H1 (cell line): Measurements from ENCODE around the gene ANLN. TPM values are rescaled to one million over a fixed set of nuclear protein-coding genes. Genes with fewer than 3 reads are reported as not detected.

ENCODE experiments used
- CTCF ChIA-PET: fragments of 300-600 bp; sonication (Branson Sonifier 250); formaldehyde crosslinking; loops from one replicate; lab custom pipeline; 2021; ENCODE audit not compliant: partially characterized antibody; lab: Charles Lee
- POLR2A ChIA-PET: fragments of 300-600 bp; sonication (Branson Sonifier 250); formaldehyde crosslinking; loops from one replicate; lab custom pipeline; 2021; ENCODE audit warnings: inconsistent platforms; ENCODE audit not compliant: partially characterized antibody; lab: Charles Lee
- DNase-seq, 2 experiments: peaks; one replicate each; pipeline versions ENCODE4 v3.0.0 to v3.0.0-alpha.2; 2010 to 2022; ENCODE audit warnings: low spot score in 2 of 2, low read depth in 1 of 2, mixed read lengths in 1 of 2
- FAIRE-seq: peaks from 2 replicates; lab custom pipeline; 2011; peaks lifted over from hg19 to GRCh38; lab: Jason Lieb, UNC
- H2AFZ ChIP-seq: 2 replicates; pipeline ENCODE4 v1.8.1; 2012; ENCODE audit warnings: low read length, inconsistent platforms
- H2AK5ac ChIP-seq: 2 replicates; pipeline ENCODE4 v1.6.1; 2013; ENCODE audit warnings: low read depth, low read length
- H2BK120ac ChIP-seq: replicated peaks from 2 replicates; pipeline ENCODE3; 2013; ENCODE audit warnings: low read depth, low read length, inconsistent platforms
- H2BK12ac ChIP-seq: 2 replicates; pipeline ENCODE4 v1.6.1; 2013; ENCODE audit warnings: low read depth, low read length
- H2BK15ac ChIP-seq: 2 replicates; pipeline ENCODE4 v1.6.1; 2013; ENCODE audit warnings: low read length
- H2BK20ac ChIP-seq: 2 replicates; pipeline ENCODE4 v1.6.1; 2013; ENCODE audit warnings: low read length
- H2BK5ac ChIP-seq: 2 replicates; pipeline ENCODE4 v1.6.1; 2013; ENCODE audit warnings: low read depth, low read length
- H3K14ac ChIP-seq: 2 replicates; pipeline ENCODE4 v1.6.1; 2013; ENCODE audit warnings: inconsistent platforms; ENCODE audit not compliant: insufficient read length
- H3K18ac ChIP-seq: 2 replicates; pipeline ENCODE4 v1.6.1; 2013; ENCODE audit warnings: low read length; ENCODE audit errors: extremely low read depth
- H3K23ac ChIP-seq: 2 replicates; pipeline ENCODE4 v1.6.1; 2013; ENCODE audit warnings: inconsistent platforms; ENCODE audit not compliant: insufficient read length
- H3K23me2 ChIP-seq: 2 replicates; pipeline ENCODE4 v1.6.1; 2013; ENCODE audit warnings: low read depth, low read length
- H3K27ac ChIP-seq: 2 replicates; pipeline ENCODE4 v1.6.1; 2011; ENCODE audit warnings: low read depth, low read length, inconsistent platforms
- H3K27me3 ChIP-seq, 4 experiments: replicated peaks in 1 of 4; 1 replicate in 1 of 4; 2 replicates in 3 of 4; pipeline versions ENCODE4 v1.6.1 to v1.8.1; 2011 to 2013; ENCODE audit warnings: low read length in 3 of 4, mild to moderate bottlenecking in 3 of 4, inconsistent platforms in 2 of 4, mixed read lengths in 2 of 4, moderate library complexity in 1 of 4; ENCODE audit not compliant: control insufficient read depth in 3 of 4, insufficient read depth in 3 of 4; ENCODE audit errors: extremely low read depth in 1 of 4
- H3K36me3 ChIP-seq, 4 experiments: 2 replicates each; pipeline versions ENCODE4 v1.6.1 to v1.8.1; 2011 to 2013; ENCODE audit warnings: mild to moderate bottlenecking in 4 of 4, low read length in 3 of 4, moderate library complexity in 2 of 4, control low read depth in 1 of 4, inconsistent platforms in 1 of 4; ENCODE audit not compliant: insufficient read depth in 4 of 4, control insufficient read depth in 2 of 4
- H3K4ac ChIP-seq: replicated peaks from 2 replicates; pipeline ENCODE3; 2013; ENCODE audit warnings: low read length, low read depth, mixed read lengths, inconsistent platforms; ENCODE audit not compliant: insufficient read length
- H3K4me1 ChIP-seq, 4 experiments: replicated peaks in 1 of 4; 1 replicate in 1 of 4; 2 replicates in 3 of 4; pipeline versions ENCODE4 v1.6.1 to v1.8.1; 2011 to 2013; ENCODE audit warnings: low read length in 3 of 4, inconsistent platforms in 2 of 4, mixed read lengths in 1 of 4; ENCODE audit not compliant: insufficient read depth in 4 of 4, control insufficient read depth in 3 of 4
- H3K4me2 ChIP-seq, 2 experiments: 2 replicates each; pipeline versions ENCODE4 v1.6.1 to v1.8.1; 2011 to 2013; ENCODE audit warnings: low read depth in 2 of 2, low read length in 2 of 2, control low read depth in 1 of 2, inconsistent platforms in 1 of 2, mild to moderate bottlenecking in 1 of 2; ENCODE audit not compliant: insufficient read depth in 1 of 2
- H3K4me3 ChIP-seq, 4 experiments: fragments of 200-600, 300-600 bp in 1 of 4; sonication (generic), shearing (Covaris generic), sonication (Bioruptor Twin) in 1 of 4; 2 replicates each; pipeline versions ENCODE4 v1.5.1 to v1.8.1; 2011 to 2016; ENCODE audit warnings: low read length in 4 of 4, low read depth in 3 of 4, control low read depth in 2 of 4, inconsistent platforms in 2 of 4, mild to moderate bottlenecking in 2 of 4, mixed read lengths in 1 of 4, moderate library complexity in 1 of 4; ENCODE audit not compliant: insufficient read depth in 2 of 4; ENCODE audit errors: extremely low read depth in 1 of 4
- H3K56ac ChIP-seq: replicated peaks from 2 replicates; pipeline ENCODE3; 2013; ENCODE audit warnings: low read depth, mild to moderate bottlenecking, mixed read lengths, low read length, inconsistent platforms; ENCODE audit not compliant: insufficient read length
- H3K79me1 ChIP-seq: 2 replicates; pipeline ENCODE4 v1.6.1; 2013; ENCODE audit warnings: low read depth, low read length, control low read depth
- H3K79me2 ChIP-seq, 2 experiments: 2 replicates each; pipeline versions ENCODE4 v1.6.1 to v1.8.1; 2012 to 2013; ENCODE audit warnings: low read length in 2 of 2, mild to moderate bottlenecking in 2 of 2, inconsistent platforms in 1 of 2; ENCODE audit not compliant: insufficient read depth in 2 of 2, control insufficient read depth in 1 of 2
- H3K9ac ChIP-seq, 4 experiments: replicated peaks in 1 of 4; 1 replicate in 1 of 4; 2 replicates in 3 of 4; pipeline versions ENCODE4 v1.6.1 to v1.8.1; 2011 to 2013; ENCODE audit warnings: low read depth in 3 of 4, low read length in 3 of 4, control low read depth in 2 of 4, mild to moderate bottlenecking in 2 of 4, moderate library complexity in 2 of 4, inconsistent platforms in 1 of 4; ENCODE audit errors: extremely low read depth in 1 of 4
- H3K9me3 ChIP-seq, 2 experiments: 2 replicates each; pipeline versions ENCODE4 v1.6.1 to v1.8.1; 2012 to 2013; ENCODE audit warnings: mild to moderate bottlenecking in 2 of 2, moderate library complexity in 2 of 2, control low read depth in 1 of 2, inconsistent platforms in 1 of 2, low read depth in 1 of 2, low read length in 1 of 2, mixed read lengths in 1 of 2; ENCODE audit not compliant: insufficient read depth in 2 of 2
- H4K20me1 ChIP-seq, 2 experiments: replicated peaks in 1 of 2; 2 replicates each; pipeline versions ENCODE3 to v1.8.1; 2011 to 2013; ENCODE audit warnings: inconsistent platforms in 2 of 2, low read length in 2 of 2, mild to moderate bottlenecking in 1 of 2; ENCODE audit not compliant: insufficient read depth in 2 of 2, control insufficient read depth in 1 of 2
- H4K5ac ChIP-seq: 2 replicates; pipeline ENCODE4 v1.6.1; 2013; ENCODE audit warnings: low read length, low read depth, mixed read lengths, inconsistent platforms; ENCODE audit not compliant: insufficient read length
- H4K8ac ChIP-seq: 2 replicates; pipeline ENCODE4 v1.8.0; 2013; ENCODE audit warnings: mild to moderate bottlenecking, moderate library complexity, low read length, inconsistent platforms; ENCODE audit not compliant: insufficient read depth; ENCODE audit errors: extremely low read depth
- H4K91ac ChIP-seq: replicated peaks from 2 replicates; pipeline ENCODE3; 2013; ENCODE audit warnings: low read length, mixed read lengths, inconsistent platforms; ENCODE audit not compliant: insufficient read length
- ASH2L ChIP-seq: fragments of 200-600, 300-600 bp; sonication (generic); IDR thresholded peaks from one replicate; pipeline ENCODE4 v1.7.1; 2017; ENCODE audit warnings: low read length
- CTBP2 ChIP-seq: IDR thresholded peaks from 2 replicates; pipeline ENCODE4 v1.7.0; 2011; ENCODE audit warnings: borderline replicate concordance, mild to moderate bottlenecking, moderate library complexity, mixed read lengths, low read length; ENCODE audit not compliant: insufficient read depth, insufficient read length
- EZH2 ChIP-seq: fragments of 200-600 bp; sonication (generic); IDR thresholded peaks from 2 replicates; pipeline ENCODE4 v1.7.1; 2012; ENCODE audit warnings: low read depth, mild to moderate bottlenecking, moderate library complexity, low read length, inconsistent platforms; ENCODE audit not compliant: severe bottlenecking
- HDAC2 ChIP-seq, 2 experiments: fragments of 300-600 bp in 1 of 2; sonication (generic) in 1 of 2; IDR thresholded peaks; 2 replicates each; pipeline ENCODE4 v1.6.1; 2011 to 2012; ENCODE audit warnings: low read depth in 2 of 2, low read length in 2 of 2, mild to moderate bottlenecking in 2 of 2, moderate library complexity in 2 of 2, borderline replicate concordance in 1 of 2, inconsistent platforms in 1 of 2
- JUND ChIP-seq: IDR thresholded peaks from 2 replicates; pipeline ENCODE4 v1.6.1; 2011; ENCODE audit warnings: mild to moderate bottlenecking, improper control_type of control experiment, low read length
- NANOG ChIP-seq: IDR thresholded peaks from 2 replicates; pipeline ENCODE4 v1.6.1; 2011; ENCODE audit warnings: low read length, low read depth, mild to moderate bottlenecking, inconsistent platforms; ENCODE audit not compliant: insufficient read depth, poor library complexity, severe bottlenecking
- RAD21 ChIP-seq, 2 experiments: IDR thresholded peaks in 1 of 2; conservative IDR thresholded peaks in 1 of 2; 2 replicates each; pipeline ENCODE4 v1.6.1; 2011; ENCODE audit warnings: low read depth in 2 of 2, low read length in 2 of 2, improper control_type of control experiment in 1 of 2, inconsistent platforms in 1 of 2, mild to moderate bottlenecking in 1 of 2, moderate library complexity in 1 of 2
- RXRA ChIP-seq: IDR thresholded peaks from 2 replicates; pipeline ENCODE4 v1.6.1; 2011; ENCODE audit warnings: low read depth, mild to moderate bottlenecking, low read length, moderate library complexity; ENCODE audit not compliant: insufficient read depth
- SIX5 ChIP-seq: IDR thresholded peaks from 2 replicates; pipeline ENCODE4 v1.6.1; 2011; ENCODE audit warnings: mild to moderate bottlenecking, low read depth, low read length
- WGBS, 2 experiments: shearing (Covaris generic) in 1 of 2; methylation state at CpG; one replicate each; pipeline versions ENCODE4 v1.1.6 to v1.1.7; 2013 to 2015; ENCODE audit warnings: low lambda C conversion rate in 2 of 2, mixed read lengths in 2 of 2, inconsistent platforms in 1 of 2, low coverage in 1 of 2, missing lambda C conversion rate in 1 of 2; ENCODE audit not compliant: insufficient replicate concordance in 2 of 2, insufficient coverage in 1 of 2, insufficient read length in 1 of 2; ENCODE audit errors: extremely low coverage in 1 of 2, missing lambda C conversion rate in 1 of 2; 5-methylcytosine and 5-hydroxymethylcytosine counted together
- polyA plus RNA-seq, 7 experiments: library from polyadenylated mRNA; depleted of rRNA in 3 of 7; stranded (reverse) in 5 of 7; unstranded in 2 of 7; fragments of >200 nt in 5 of 7; fragments of 200-250 nt in 2 of 7; gene quantifications; 1 replicate in 5 of 7; 2 replicates in 1 of 7; 4 replicates in 1 of 7; pipeline versions ENCODE4 v1.2.1 to v1.2.3, GENCODE V29; 2011 to 2013; ENCODE audit warnings: missing spikeins in 2 of 7, mixed read lengths in 2 of 7
- total RNA-seq: library from RNA; stranded (reverse); fragmentation: NEBNext Ultra II Directional; extraction: Animal tissue kit (Norgen Biotek cat#: 25700); gene quantifications from 2 replicates; pipeline ENCODE4 v1.2.1, GENCODE V29; 2021
- TF ChIP-seq, protein P1 (sequence below): IDR thresholded peaks from 2 replicates; pipeline ENCODE4 v1.6.1; 2012; ENCODE audit warnings: low read length, inconsistent platforms

The ANLN gene
- total and polyA plus RNA-seq, 2 of the 8 experiments (the other 6 are each of a cell fraction or from before 2014, with no cell fraction given), result 18.5 to 90.1 TPM

DNA sequence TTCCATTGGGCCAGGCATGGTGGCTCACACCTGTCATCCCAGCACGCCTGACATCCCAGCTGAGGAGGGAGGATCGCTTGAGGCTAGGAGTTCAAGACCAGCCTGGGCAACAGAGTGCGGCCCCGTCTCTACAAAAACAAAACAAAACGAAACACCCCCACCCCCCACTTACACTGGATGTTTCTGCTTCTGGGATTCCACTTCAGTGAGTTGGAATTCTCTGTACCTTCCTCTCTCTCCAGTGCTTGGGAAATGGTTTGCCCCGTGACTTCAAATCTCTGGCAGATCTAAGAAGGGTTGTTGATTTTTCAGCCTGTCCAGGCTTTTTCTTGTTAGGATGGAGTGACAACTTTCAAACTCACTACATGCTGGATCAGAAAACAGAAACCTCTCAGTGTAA lies 106.9 kb downstream of the ANLN start:
- Histone ChIP-seq H3K4me1 (no peaks in the 10 kb centered on the region), H3K14ac (no peak overlapping the region), H3K27ac (no peak overlapping the region), H3K18ac (no peak overlapping the region), H4K20me1 (no peaks in the 10 kb centered on the region), H3K27me3 (no peaks in the 10 kb centered on the region), H3K36me3 (no peaks in the 10 kb centered on the region; a peak in 1 of 8 replicates), H2AK5ac (no peak overlapping the region), H3K56ac (no peak overlapping the region), H2BK12ac (no peak overlapping the region)
- FAIRE-seq, result no peak
- TF ChIP-seq NANOG (no peak), RXRA (no peak), EZH2 (no peak), HDAC2 (IDR thresholded peaks at IDR 0.05; ENCODE audit: borderline replicate concordance in 1 of 2, low read depth in 2 of 2, low read length in 2 of 2) (no peak), JUND (no peak), SIX5 (no peak), CTBP2 (no peak), RAD21 (IDR thresholded peaks at IDR 0.05 in 1 of 2, conservative IDR thresholded peaks at IDR 0.05 in 1 of 2; ENCODE audit: low read depth in 2 of 2, low read length in 2 of 2) (no peak), ASH2L (no peak)
- TF ChIP-seq, protein P1, sequence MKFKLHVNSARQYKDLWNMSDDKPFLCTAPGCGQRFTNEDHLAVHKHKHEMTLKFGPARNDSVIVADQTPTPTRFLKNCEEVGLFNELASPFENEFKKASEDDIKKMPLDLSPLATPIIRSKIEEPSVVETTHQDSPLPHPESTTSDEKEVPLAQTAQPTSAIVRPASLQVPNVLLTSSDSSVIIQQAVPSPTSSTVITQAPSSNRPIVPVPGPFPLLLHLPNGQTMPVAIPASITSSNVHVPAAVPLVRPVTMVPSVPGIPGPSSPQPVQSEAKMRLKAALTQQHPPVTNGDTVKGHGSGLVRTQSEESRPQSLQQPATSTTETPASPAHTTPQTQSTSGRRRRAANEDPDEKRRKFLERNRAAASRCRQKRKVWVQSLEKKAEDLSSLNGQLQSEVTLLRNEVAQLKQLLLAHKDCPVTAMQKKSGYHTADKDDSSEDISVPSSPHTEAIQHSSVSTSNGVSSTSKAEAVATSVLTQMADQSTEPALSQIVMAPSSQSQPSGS, result no peak
- TF ChIP-seq, all 59 proteins: peak for 0
- Histone ChIP-seq H3K4me2 (no peak overlapping the region), H3K9me3 (no peaks in the 10 kb centered on the region), H4K8ac (no peak overlapping the region), H2BK120ac (no peak overlapping the region), H2BK5ac (no peak overlapping the region), H3K23ac (no peak overlapping the region), H3K79me2 (no peaks in the 10 kb centered on the region), H3K23me2 (no peaks in the 10 kb centered on the region), H2AFZ (no peak overlapping the region), H3K4me3 (no peak overlapping the region), H4K91ac (no peak overlapping the region), H3K79me1 (no peaks in the 10 kb centered on the region), H2BK20ac (no peak overlapping the region), H4K5ac (no peak overlapping the region), H2BK15ac (no peak overlapping the region), H3K4ac (no peak overlapping the region), H3K9ac (no peak overlapping the region)
- no peak for DNase-seq
- ChIA-PET CTCF (interaction anchor here (1.5 kb wide), 1 partner anchor 173 kb away, joined by 5 read pairs; no protein-coding TSS in a partner anchor), POLR2A (no interaction called here)
- 97% methylated on average over 5 of the region's 6 CpGs; no CpG with 5 or more reads in 1 of the 2 experiments for WGBS, 2 experiments
